ENCODE measurements around the gene TEAD3. TPM values are rescaled to one million over a fixed set of nuclear protein-coding genes. Genes with fewer than 3 reads are reported as not detected.

Gene TEAD3
- total RNA-seq, 2 experiments from 2014 or later: not detected

DNA sequence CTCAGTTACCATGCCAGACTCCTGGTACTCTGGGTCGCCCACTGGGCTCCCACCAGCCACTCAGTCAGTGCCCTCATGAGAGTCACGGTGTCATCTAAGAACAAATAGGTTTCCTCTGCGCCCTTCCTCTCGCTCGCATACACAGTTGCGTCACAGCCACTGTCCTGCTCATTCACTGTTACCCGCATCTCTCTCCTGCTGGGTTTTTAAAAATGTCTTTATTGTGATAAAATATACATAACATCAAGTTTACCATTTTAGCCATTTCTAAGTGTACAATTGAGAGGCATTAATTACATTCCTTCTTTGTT lies 4.0 kb downstream of the TEAD3 start:
- Histone ChIP-seq H3K4me1 (ENCODE audit: insufficient read depth, low read length, poor library complexity, severe bottlenecking) (peaks cover 13% of the 10 kb centered on the region), H3K79me2 (ENCODE audit: insufficient read depth, low read depth, low read length) (no peaks in the 10 kb centered on the region), H3K36me3 (ENCODE audit: insufficient read depth, low read length) (no peaks in the 10 kb centered on the region), H3K9me3 (ENCODE audit: low read length) (no peaks in the 10 kb centered on the region), H3K4me3 (ENCODE audit: low read depth, low read length, poor library complexity, severe bottlenecking) (no peak overlapping the region), H2AFZ (ENCODE audit: low read length) (no peak overlapping the region), H3K4me2 (ENCODE audit: low read length) (no peak overlapping the region), H3K27ac (ENCODE audit: low read depth, low read length, poor library complexity, severe bottlenecking) (no peak overlapping the region), H3K9me2 (ENCODE audit: insufficient read depth, low read length) (no peaks in the 10 kb centered on the region), H4K20me1 (ENCODE audit: insufficient read depth, low read length) (no peaks in the 10 kb centered on the region)
- intact Hi-C loops (cut with micrococcal nuclease; ENCODE audit: unreplicated experiment): no loop called here
- DNase-seq (ENCODE audit: low spot score): no peak
- no TSS peak for BruUV-seq (replicated peaks)
- POLR2A ChIA-PET: no interaction called here
- CTCF ChIA-PET (ENCODE audit: unreplicated experiment): no interaction called here
- TF ChIP-seq EZH2phosphoT487 (IDR thresholded peaks at IDR 0.05; ENCODE audit: borderline replicate concordance, low read depth, low read length): no peak
- TF ChIP-seq, protein P1, sequence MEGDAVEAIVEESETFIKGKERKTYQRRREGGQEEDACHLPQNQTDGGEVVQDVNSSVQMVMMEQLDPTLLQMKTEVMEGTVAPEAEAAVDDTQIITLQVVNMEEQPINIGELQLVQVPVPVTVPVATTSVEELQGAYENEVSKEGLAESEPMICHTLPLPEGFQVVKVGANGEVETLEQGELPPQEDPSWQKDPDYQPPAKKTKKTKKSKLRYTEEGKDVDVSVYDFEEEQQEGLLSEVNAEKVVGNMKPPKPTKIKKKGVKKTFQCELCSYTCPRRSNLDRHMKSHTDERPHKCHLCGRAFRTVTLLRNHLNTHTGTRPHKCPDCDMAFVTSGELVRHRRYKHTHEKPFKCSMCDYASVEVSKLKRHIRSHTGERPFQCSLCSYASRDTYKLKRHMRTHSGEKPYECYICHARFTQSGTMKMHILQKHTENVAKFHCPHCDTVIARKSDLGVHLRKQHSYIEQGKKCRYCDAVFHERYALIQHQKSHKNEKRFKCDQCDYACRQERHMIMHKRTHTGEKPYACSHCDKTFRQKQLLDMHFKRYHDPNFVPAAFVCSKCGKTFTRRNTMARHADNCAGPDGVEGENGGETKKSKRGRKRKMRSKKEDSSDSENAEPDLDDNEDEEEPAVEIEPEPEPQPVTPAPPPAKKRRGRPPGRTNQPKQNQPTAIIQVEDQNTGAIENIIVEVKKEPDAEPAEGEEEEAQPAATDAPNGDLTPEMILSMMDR (conservative IDR thresholded peaks at IDR 0.05; ENCODE audit: low read length): no peak

DNA sequence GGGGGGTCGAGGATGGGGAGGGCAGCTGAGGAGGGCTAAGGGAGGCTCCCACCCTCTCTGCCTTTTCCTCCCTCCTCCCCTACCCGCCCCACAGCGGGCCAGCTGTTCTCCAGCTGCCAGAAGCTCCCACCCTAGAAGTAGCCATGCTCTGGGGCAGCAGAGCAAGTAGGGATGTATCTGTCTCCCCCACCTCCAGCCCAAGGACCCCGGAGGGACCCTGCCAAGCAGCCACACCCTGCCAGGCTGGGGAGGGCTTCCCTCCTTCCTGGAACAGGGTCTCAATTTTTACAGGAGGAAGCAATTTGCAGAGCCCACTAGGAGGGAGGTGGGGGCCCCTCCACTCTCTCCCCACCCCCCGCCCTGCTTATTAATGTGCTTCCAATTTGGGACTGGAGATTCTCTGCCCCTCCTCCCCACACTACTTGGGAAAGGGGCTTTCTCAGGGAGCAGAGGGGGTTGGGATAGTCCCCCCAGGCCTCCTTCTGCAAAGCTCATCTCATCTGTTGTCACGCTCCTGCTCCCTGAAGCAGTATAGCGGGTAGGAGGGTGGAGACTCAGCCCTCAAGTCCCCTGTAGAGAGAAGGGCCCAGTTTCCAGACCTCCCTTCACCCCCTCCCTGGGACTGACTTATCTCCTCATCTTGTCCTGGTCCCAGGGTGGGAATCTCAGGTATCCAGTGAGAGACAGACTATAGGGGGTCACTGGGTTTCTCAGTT lies 4.5 kb downstream of the TEAD3 start:
- DNase-seq (ENCODE audit: low spot score): no peak
- Histone ChIP-seq H3K4me1 (ENCODE audit: insufficient read depth, low read length, poor library complexity, severe bottlenecking) (peaks cover 8% of the 10 kb centered on the region), H4K20me1 (ENCODE audit: insufficient read depth, low read length) (no peaks in the 10 kb centered on the region), H3K36me3 (ENCODE audit: insufficient read depth, low read length) (no peaks in the 10 kb centered on the region), H2AFZ (ENCODE audit: low read length) (no peak overlapping the region), H3K9me2 (ENCODE audit: insufficient read depth, low read length) (no peaks in the 10 kb centered on the region), H3K4me2 (ENCODE audit: low read length) (no peak overlapping the region), H3K9me3 (ENCODE audit: low read length) (no peaks in the 10 kb centered on the region), H3K27ac (ENCODE audit: low read depth, low read length, poor library complexity, severe bottlenecking) (no peak overlapping the region), H3K4me3 (ENCODE audit: low read depth, low read length, poor library complexity, severe bottlenecking) (no peak overlapping the region), H3K79me2 (ENCODE audit: insufficient read depth, low read depth, low read length) (no peaks in the 10 kb centered on the region)
- intact Hi-C loops (cut with micrococcal nuclease; ENCODE audit: unreplicated experiment): no loop called here
- no peak for TF ChIP-seq EZH2phosphoT487 (IDR thresholded peaks at IDR 0.05; ENCODE audit: borderline replicate concordance, low read depth, low read length)
- TF ChIP-seq, protein P1 (conservative IDR thresholded peaks at IDR 0.05; ENCODE audit: low read length): no peak
- no TSS peak for BruUV-seq (replicated peaks)
- ChIA-PET CTCF (ENCODE audit: unreplicated experiment) (no interaction called here), POLR2A (interaction anchor here (0.5 kb wide), 1 partner anchor 19 kb away, joined by 3 read pairs; no protein-coding TSS in a partner anchor)

DNA sequence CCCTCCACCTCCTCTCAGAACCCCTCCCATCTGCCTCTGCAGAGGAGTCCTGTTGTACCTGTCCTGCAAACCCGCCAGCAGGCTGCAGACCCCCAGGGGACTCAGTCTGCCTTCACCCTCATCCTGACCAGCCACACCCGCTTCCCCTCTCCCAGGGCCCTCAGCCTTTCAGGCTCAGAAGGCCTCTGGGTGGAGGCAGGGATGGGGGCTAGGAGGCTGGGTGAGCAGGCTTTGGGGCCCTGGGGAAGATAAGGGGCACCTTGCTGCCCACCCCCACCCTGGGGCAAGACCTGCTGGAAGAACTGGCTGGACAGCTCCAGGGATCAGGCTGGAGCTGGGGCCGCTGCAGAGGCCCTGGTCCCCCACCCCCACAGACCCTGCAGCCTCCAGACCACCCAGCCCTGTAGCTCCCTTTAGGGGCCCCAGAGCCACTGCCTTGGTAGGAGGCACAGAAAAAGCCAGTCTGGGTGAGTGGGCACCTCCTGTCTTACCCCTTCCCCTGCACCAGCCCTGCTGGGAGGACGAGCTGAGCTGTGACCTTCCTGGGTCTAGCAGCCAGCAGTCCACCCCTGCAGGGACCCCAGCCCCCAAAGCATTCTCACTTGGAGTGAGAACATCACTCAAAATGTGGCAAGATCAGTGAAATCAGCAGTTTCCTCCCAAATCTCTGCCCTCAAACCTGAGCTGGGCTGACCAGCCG lies 5.2 kb downstream of the TEAD3 start:
- intact Hi-C loops (cut with micrococcal nuclease; ENCODE audit: unreplicated experiment): no loop called here
- Histone ChIP-seq H2AFZ (ENCODE audit: low read length) (no peak overlapping the region), H3K4me1 (ENCODE audit: insufficient read depth, low read length, poor library complexity, severe bottlenecking) (peaks cover 6% of the 10 kb centered on the region), H4K20me1 (ENCODE audit: insufficient read depth, low read length) (no peaks in the 10 kb centered on the region), H3K4me2 (ENCODE audit: low read length) (no peak overlapping the region), H3K79me2 (ENCODE audit: insufficient read depth, low read depth, low read length) (no peaks in the 10 kb centered on the region), H3K36me3 (ENCODE audit: insufficient read depth, low read length) (no peaks in the 10 kb centered on the region), H3K4me3 (ENCODE audit: low read depth, low read length, poor library complexity, severe bottlenecking) (no peak overlapping the region), H3K9me3 (ENCODE audit: low read length) (no peaks in the 10 kb centered on the region), H3K9me2 (ENCODE audit: insufficient read depth, low read length) (no peaks in the 10 kb centered on the region), H3K27ac (ENCODE audit: low read depth, low read length, poor library complexity, severe bottlenecking) (no peak overlapping the region)
- CTCF ChIA-PET (ENCODE audit: unreplicated experiment): no interaction called here
- BruUV-seq (replicated peaks): no TSS peak
- POLR2A ChIA-PET: interaction anchor here (0.5 kb wide), 1 partner anchor 18 kb away, joined by 3 read pairs; no protein-coding TSS in a partner anchor
- TF ChIP-seq EZH2phosphoT487 (IDR thresholded peaks at IDR 0.05; ENCODE audit: borderline replicate concordance, low read depth, low read length): no peak
- TF ChIP-seq, protein P1 (conservative IDR thresholded peaks at IDR 0.05; ENCODE audit: low read length): no peak
- no peak for DNase-seq (ENCODE audit: low spot score)
